Activated CD8-positive, alpha-beta memory T cell treated with anti-CD3 and anti-CD28 coated beads, Interleukin-2, amount 50 U/mL, for 24 hours (primary cell): ENCODE measurements around the gene PARD3B.

Experiments
- DNase-seq: peaks from one replicate; pipeline ENCODE4 v3.0.0-alpha.2; 2020; ENCODE audit errors: extremely low read depth

PARD3B gene

GRCh38 chr2:204763974-204764703 lies 218.9 kb downstream of the PARD3B start:
- DNase-seq, result no peak

- no peak for DNase-seq
Measured at GRCh38 chr2:204770735-204771134, 225.5 kb downstream of the PARD3B start.

GRCh38 chr2:204771721-204772120 lies 226.4 kb downstream of the PARD3B start:
- DNase-seq, result no peak

GRCh38 chr2:204772546-204772945 lies 227.3 kb downstream of the PARD3B start:
- DNase-seq, result no peak

GRCh38 chr2:204775766-204776165 lies 230.5 kb downstream of the PARD3B start:
- DNase-seq, result no peak

- DNase-seq, result no peak
Measured at GRCh38 chr2:204776781-204777559, 231.7 kb downstream of the PARD3B start.

GRCh38 chr2:204779771-204780170 lies 234.5 kb downstream of the PARD3B start:
- no peak for DNase-seq

- DNase-seq, result no peak
Measured at GRCh38 chr2:204781941-204782340, 236.7 kb downstream of the PARD3B start.

- DNase-seq, result no peak
Measured at GRCh38 chr2:204790076-204790475, 244.8 kb downstream of the PARD3B start.

GRCh38 chr2:204791230-204791629 lies 246.0 kb downstream of the PARD3B start:
- DNase-seq, result no peak

- DNase-seq, result no peak
Measured at GRCh38 chr2:204794624-204795023, 249.3 kb downstream of the PARD3B start.

GRCh38 chr2:204795156-204795555 lies 249.9 kb downstream of the PARD3B start:
- DNase-seq, result no peak

- DNase-seq, result no peak
Measured at GRCh38 chr2:204796581-204796980, 251.3 kb downstream of the PARD3B start.

- no peak for DNase-seq
Measured at GRCh38 chr2:204799791-204800190, 254.5 kb downstream of the PARD3B start.

- no peak for DNase-seq
Measured at GRCh38 chr2:204808494-204808893, 263.2 kb downstream of the PARD3B start.

GRCh38 chr2:204824751-204825453 lies 279.6 kb downstream of the PARD3B start:
- DNase-seq, result no peak

GRCh38 chr2:204825681-204826080 lies 280.4 kb downstream of the PARD3B start:
- DNase-seq, result no peak

GRCh38 chr2:204827701-204828590 lies 282.7 kb downstream of the PARD3B start:
- no peak for DNase-seq

- no peak for DNase-seq
Measured at GRCh38 chr2:204834716-204835384, 289.6 kb downstream of the PARD3B start.

GRCh38 chr2:204835786-204836185 lies 290.5 kb downstream of the PARD3B start:
- DNase-seq, result no peak

GRCh38 chr2:204840504-204840903 lies 295.2 kb downstream of the PARD3B start:
- no peak for DNase-seq
